GM12874 (cell line): ENCODE data around the gene PLEKHM2.

ENCODE experiments used
- TF ChIP-seq, protein P1 (sequence below): IDR thresholded peaks from 2 replicates; pipeline ENCODE4 v1.5.1; 2011; ENCODE audit warnings: low read depth, mild to moderate bottlenecking, control low read depth, low read length, moderate library complexity; ENCODE audit not compliant: insufficient read depth

Gene PLEKHM2

DNA sequence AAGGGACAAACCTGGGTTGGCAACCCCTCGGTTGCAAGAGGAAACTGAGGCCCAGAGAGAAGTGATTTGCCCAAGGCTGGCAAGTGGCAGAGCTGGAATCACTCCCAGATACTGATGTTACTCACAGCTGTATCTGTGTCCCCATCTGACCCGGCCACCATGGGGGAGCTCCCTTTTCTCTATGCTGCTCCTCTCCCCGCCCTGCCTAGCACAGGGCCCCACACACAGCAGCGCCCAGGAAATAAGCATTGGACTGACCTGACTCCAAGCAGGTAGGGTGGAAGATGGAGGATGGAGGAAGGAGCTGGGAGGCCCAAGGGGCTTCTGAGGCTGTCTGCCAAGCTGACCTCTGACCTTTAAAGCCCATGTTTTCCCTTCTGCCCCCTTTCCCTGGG lies 71.5 kb downstream of the PLEKHM2 start:
- TF ChIP-seq, protein P1, sequence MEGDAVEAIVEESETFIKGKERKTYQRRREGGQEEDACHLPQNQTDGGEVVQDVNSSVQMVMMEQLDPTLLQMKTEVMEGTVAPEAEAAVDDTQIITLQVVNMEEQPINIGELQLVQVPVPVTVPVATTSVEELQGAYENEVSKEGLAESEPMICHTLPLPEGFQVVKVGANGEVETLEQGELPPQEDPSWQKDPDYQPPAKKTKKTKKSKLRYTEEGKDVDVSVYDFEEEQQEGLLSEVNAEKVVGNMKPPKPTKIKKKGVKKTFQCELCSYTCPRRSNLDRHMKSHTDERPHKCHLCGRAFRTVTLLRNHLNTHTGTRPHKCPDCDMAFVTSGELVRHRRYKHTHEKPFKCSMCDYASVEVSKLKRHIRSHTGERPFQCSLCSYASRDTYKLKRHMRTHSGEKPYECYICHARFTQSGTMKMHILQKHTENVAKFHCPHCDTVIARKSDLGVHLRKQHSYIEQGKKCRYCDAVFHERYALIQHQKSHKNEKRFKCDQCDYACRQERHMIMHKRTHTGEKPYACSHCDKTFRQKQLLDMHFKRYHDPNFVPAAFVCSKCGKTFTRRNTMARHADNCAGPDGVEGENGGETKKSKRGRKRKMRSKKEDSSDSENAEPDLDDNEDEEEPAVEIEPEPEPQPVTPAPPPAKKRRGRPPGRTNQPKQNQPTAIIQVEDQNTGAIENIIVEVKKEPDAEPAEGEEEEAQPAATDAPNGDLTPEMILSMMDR = no peak

GRCh38 chr1:15756143-15757015 lies 72.3 kb downstream of the PLEKHM2 start:
- TF ChIP-seq, protein P1 = no peak

- TF ChIP-seq, protein P1 = no peak
Observed at GRCh38 chr1:15757016-15757543, 73.0 kb downstream of the PLEKHM2 start.

GRCh38 chr1:15757575-15758342 lies 73.6 kb downstream of the PLEKHM2 start:
- TF ChIP-seq, protein P1 = no peak

GRCh38 chr1:15758343-15758931 lies 74.3 kb downstream of the PLEKHM2 start, which contains the start of gene FBLIM1:
Gene FBLIM1 (plus strand): TSS chr1:15758795. CDS start chr1:15764984, 6,189 bp downstream.
- TF ChIP-seq, protein P1 = no peak

- TF ChIP-seq, protein P1 = no peak
Observed at GRCh38 chr1:15758953-15759661, 75.0 kb downstream of the PLEKHM2 start.
